Fibroblast of lung (primary cell): ENCODE data around the gene ZIC1.

Experiments
- EZH2 ChIP-seq: IDR thresholded peaks from 2 replicates; pipeline ENCODE4 v1.5.1; 2012; ENCODE audit warnings: low read length, control low read depth, mild to moderate bottlenecking; ENCODE audit errors: missing control alignments
- TF ChIP-seq, protein P1 (sequence below), 2 donors: IDR thresholded peaks in 1 of 2; conservative IDR thresholded peaks in 1 of 2; 1 replicate in 1 of 2; 2 replicates in 1 of 2; pipeline ENCODE4 v1.5.1; 2011 to 2012; ENCODE audit warnings: low read length in 2 of 2, control low read depth in 1 of 2, inconsistent platforms in 1 of 2, low read depth in 1 of 2, mild to moderate bottlenecking in 1 of 2

DNA sequence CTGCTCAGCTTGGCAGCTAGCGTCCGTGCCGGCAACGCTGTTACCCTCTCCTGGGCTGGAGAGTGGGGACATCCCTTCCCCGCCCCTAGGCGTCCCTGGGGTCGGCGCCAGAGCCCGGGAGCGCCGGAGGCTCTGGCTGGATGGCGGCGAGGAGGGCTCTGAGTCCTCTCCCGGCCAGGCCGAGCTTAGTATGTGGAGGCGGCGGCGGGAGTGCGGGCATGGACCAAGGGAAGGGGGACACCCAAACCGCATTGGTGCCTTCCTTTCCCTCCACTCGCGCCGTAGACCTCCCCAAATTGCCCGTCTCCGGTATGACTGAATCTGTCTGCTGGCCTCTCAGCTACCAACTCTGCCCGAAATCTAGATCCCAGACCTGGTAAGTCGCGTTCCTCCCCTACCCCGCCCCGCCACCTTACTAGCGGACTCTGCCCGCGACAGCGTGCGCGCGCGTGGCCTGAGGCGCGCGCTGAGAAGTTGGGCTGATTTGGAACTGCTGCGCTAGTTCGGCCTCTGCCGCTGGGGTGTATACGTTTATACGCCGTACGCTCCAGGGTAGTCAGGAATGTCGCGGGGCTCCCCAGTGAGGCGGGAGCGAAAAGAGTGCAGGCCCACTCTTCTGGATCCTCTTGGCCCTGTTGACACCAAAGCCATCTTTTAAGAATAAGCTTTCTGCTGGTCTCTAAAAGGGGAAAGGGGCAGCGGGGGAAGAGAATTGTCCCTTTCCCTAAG lies 12.2 kb downstream of the ZIC1 start:
- TF ChIP-seq, protein P1, sequence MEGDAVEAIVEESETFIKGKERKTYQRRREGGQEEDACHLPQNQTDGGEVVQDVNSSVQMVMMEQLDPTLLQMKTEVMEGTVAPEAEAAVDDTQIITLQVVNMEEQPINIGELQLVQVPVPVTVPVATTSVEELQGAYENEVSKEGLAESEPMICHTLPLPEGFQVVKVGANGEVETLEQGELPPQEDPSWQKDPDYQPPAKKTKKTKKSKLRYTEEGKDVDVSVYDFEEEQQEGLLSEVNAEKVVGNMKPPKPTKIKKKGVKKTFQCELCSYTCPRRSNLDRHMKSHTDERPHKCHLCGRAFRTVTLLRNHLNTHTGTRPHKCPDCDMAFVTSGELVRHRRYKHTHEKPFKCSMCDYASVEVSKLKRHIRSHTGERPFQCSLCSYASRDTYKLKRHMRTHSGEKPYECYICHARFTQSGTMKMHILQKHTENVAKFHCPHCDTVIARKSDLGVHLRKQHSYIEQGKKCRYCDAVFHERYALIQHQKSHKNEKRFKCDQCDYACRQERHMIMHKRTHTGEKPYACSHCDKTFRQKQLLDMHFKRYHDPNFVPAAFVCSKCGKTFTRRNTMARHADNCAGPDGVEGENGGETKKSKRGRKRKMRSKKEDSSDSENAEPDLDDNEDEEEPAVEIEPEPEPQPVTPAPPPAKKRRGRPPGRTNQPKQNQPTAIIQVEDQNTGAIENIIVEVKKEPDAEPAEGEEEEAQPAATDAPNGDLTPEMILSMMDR (conservative IDR thresholded peaks at IDR 0.05 in 1 of 2, IDR thresholded peaks at IDR 0.05 in 1 of 2; ENCODE audit: low read depth in 1 of 2, low read length in 2 of 2) = no peak
- no peak for TF ChIP-seq EZH2
